IMR-90 (cell line): Measurements from ENCODE around the gene DCC. TPM values are rescaled to one million over a fixed set of nuclear protein-coding genes. Genes with fewer than 3 reads are reported as not detected.

Source experiments
- ATAC-seq: fragments of 200-7000 bp; cut with Tn5 transposase; 2 replicates; pipeline ENCODE4 v1.9.1; 2020; ENCODE audit warnings: low read depth, mild to moderate bottlenecking, moderate library complexity
- BruUV-seq: library from RNA; stranded (reverse); fragments of 400-500 nt; replicated peaks from 2 replicates; lab custom pipeline; 2021; lab: Mats Ljungman, UMichigan
- CTCF ChIA-PET: fragments of 300-600 bp; formaldehyde crosslinking; extraction: SDS; loops from one replicate; lab custom pipeline; 2021; ENCODE audit warnings: antibody characterized with exemption; lab: Yijun Ruan, JAX
- POLR2A ChIA-PET: fragments of 300-600 bp; sonication (Branson Sonifier 250); formaldehyde crosslinking; loops from one replicate; lab custom pipeline; 2022; ENCODE audit warnings: antibody characterized with exemption; ENCODE audit not compliant: unreplicated experiment; lab: Charles Lee
- DNase-seq: peaks from one replicate; pipeline ENCODE4 v3.0.0; 2013
- H2AFZ ChIP-seq: replicated peaks from 2 replicates; pipeline ENCODE3; 2013; ENCODE audit warnings: low read length, mild to moderate bottlenecking; ENCODE audit not compliant: poor library complexity
- H2AK5ac ChIP-seq: 2 replicates; pipeline ENCODE4 v1.6.1; 2013; ENCODE audit warnings: low read depth, low read length, inconsistent platforms
- H2AK9ac ChIP-seq: replicated peaks from 2 replicates; pipeline ENCODE3; 2013; ENCODE audit warnings: mild to moderate bottlenecking, low read depth, low read length, moderate library complexity; ENCODE audit not compliant: poor library complexity
- H2BK120ac ChIP-seq: 2 replicates; pipeline ENCODE4 v1.6.1; 2013; ENCODE audit warnings: low read depth, low read length, inconsistent platforms
- H2BK15ac ChIP-seq: 3 replicates; pipeline ENCODE4 v1.6.1; 2013; ENCODE audit warnings: low read depth, low read length, inconsistent platforms
- H2BK20ac ChIP-seq: 2 replicates; pipeline ENCODE4 v1.6.1; 2013; ENCODE audit warnings: low read depth, mild to moderate bottlenecking, inconsistent platforms, low read length, moderate library complexity
- H2BK5ac ChIP-seq: 2 replicates; pipeline ENCODE4 v1.6.1; 2013; ENCODE audit warnings: mild to moderate bottlenecking, low read depth, low read length, inconsistent platforms; ENCODE audit not compliant: poor library complexity, severe bottlenecking
- H3K14ac ChIP-seq: replicated peaks from 2 replicates; pipeline ENCODE4 v1.6.1; 2013; ENCODE audit warnings: low read depth, low read length, inconsistent platforms
- H3K18ac ChIP-seq: 2 replicates; pipeline ENCODE4 v1.6.1; 2013; ENCODE audit warnings: low read depth, low read length, control low read depth
- H3K23ac ChIP-seq: 2 replicates; pipeline ENCODE4 v1.6.1; 2013; ENCODE audit warnings: low read depth, low read length, inconsistent platforms
- H3K27ac ChIP-seq: 2 replicates; pipeline ENCODE4 v1.5.1; 2013; ENCODE audit warnings: mild to moderate bottlenecking, control low read depth, low read length; ENCODE audit not compliant: insufficient read depth
- H3K27me3 ChIP-seq: 2 replicates; pipeline ENCODE4 v1.6.1; 2013; ENCODE audit warnings: low read length; ENCODE audit not compliant: control insufficient read depth, insufficient read depth
- H3K36me3 ChIP-seq: 2 replicates; pipeline ENCODE4 v1.6.1; 2013; ENCODE audit warnings: low read length, mixed read lengths; ENCODE audit not compliant: control insufficient read depth, insufficient read depth
- H3K4ac ChIP-seq: 2 replicates; pipeline ENCODE4 v1.6.1; 2013; ENCODE audit warnings: low read depth, low read length, inconsistent platforms
- H3K4me1 ChIP-seq: 2 replicates; pipeline ENCODE4 v1.6.1; 2013; ENCODE audit warnings: low read length, mixed read lengths; ENCODE audit not compliant: control insufficient read depth, insufficient read depth
- H3K4me2 ChIP-seq: 2 replicates; pipeline ENCODE4 v1.6.1; 2013; ENCODE audit warnings: low read depth, mild to moderate bottlenecking, control low read depth, low read length, moderate library complexity
- H3K4me3 ChIP-seq: 2 replicates; pipeline ENCODE4 v1.5.1; 2013; ENCODE audit warnings: low read depth, mild to moderate bottlenecking, control low read depth, low read length, moderate library complexity; ENCODE audit not compliant: insufficient read depth
- H3K56ac ChIP-seq: 2 replicates; pipeline ENCODE4 v1.6.1; 2013; ENCODE audit warnings: low read length, inconsistent platforms; ENCODE audit not compliant: insufficient read depth; ENCODE audit errors: extremely low read depth
- H3K79me1 ChIP-seq, 2 experiments: 2 replicates each; pipeline ENCODE4 v1.6.1; 2013; ENCODE audit warnings: low read length in 2 of 2, inconsistent platforms in 1 of 2, low read depth in 1 of 2
- H3K9ac ChIP-seq: 2 replicates; pipeline ENCODE4 v1.6.1; 2013; ENCODE audit warnings: low read depth, low read length, control low read depth
- H3K9me1 ChIP-seq: 2 replicates; pipeline ENCODE4 v1.6.1; 2013; ENCODE audit warnings: low read length, inconsistent platforms; ENCODE audit not compliant: insufficient read depth
- H3K9me3 ChIP-seq: 2 replicates; pipeline ENCODE4 v1.6.1; 2013; ENCODE audit warnings: low read length; ENCODE audit not compliant: control insufficient read depth, insufficient read depth
- H4K20me1 ChIP-seq: 2 replicates; pipeline ENCODE4 v1.6.1; 2013; ENCODE audit warnings: low read length, inconsistent platforms; ENCODE audit not compliant: insufficient read depth
- H4K5ac ChIP-seq: 2 replicates; pipeline ENCODE4 v1.6.1; 2013; ENCODE audit warnings: mild to moderate bottlenecking, low read depth, low read length, control low read depth
- H4K8ac ChIP-seq, 2 experiments: 2 replicates each; pipeline ENCODE4 v1.6.1; 2013; ENCODE audit warnings: low read depth in 2 of 2, low read length in 2 of 2, control low read depth in 1 of 2, inconsistent platforms in 1 of 2
- H4K91ac ChIP-seq: 2 replicates; pipeline ENCODE4 v1.6.1; 2013; ENCODE audit warnings: low read depth, low read length, inconsistent platforms; ENCODE audit not compliant: insufficient read depth
- BHLHE40 ChIP-seq: fragments of 150-350 bp; IDR thresholded peaks from 2 replicates; pipeline ENCODE4 v1.6.1; 2016; ENCODE audit warnings: mild to moderate bottlenecking, low read depth, low read length
- CEBPB ChIP-seq: IDR thresholded peaks from 2 replicates; pipeline ENCODE4 v1.6.1; 2012; ENCODE audit warnings: low read depth, low read length, improper control_type of control experiment
- CHD1 ChIP-seq: IDR thresholded peaks from 2 replicates; pipeline ENCODE4 v1.6.1; 2012; ENCODE audit warnings: low read depth, low read length, improper control_type of control experiment
- ELK1 ChIP-seq: fragments of 150-350 bp; IDR thresholded peaks from 2 replicates; pipeline ENCODE4 v1.6.1; 2016; ENCODE audit warnings: low read depth, mild to moderate bottlenecking, low read length, moderate library complexity, borderline replicate concordance
- FOS ChIP-seq: fragments of 150-350 bp; IDR thresholded peaks from 2 replicates; pipeline ENCODE4 v1.6.1; 2016; ENCODE audit warnings: low read depth, low read length
- MXI1 ChIP-seq: IDR thresholded peaks from 2 replicates; pipeline ENCODE4 v1.6.1; 2012; ENCODE audit warnings: low read depth, mild to moderate bottlenecking, low read length, moderate library complexity, borderline replicate concordance
- POLR2A ChIP-seq: IDR thresholded peaks from 2 replicates; pipeline ENCODE4 v1.6.1; 2012; ENCODE audit warnings: mild to moderate bottlenecking, low read depth, low read length
- SMC3 ChIP-seq: fragments of 150-350 bp; IDR thresholded peaks from 2 replicates; pipeline ENCODE4 v1.6.1; 2016; ENCODE audit warnings: low read depth, mild to moderate bottlenecking, antibody characterized with exemption, low read length, moderate library complexity
- WGBS, 2 experiments: methylation state at CpG; one replicate each; pipeline versions ENCODE4 v1.1.5 to v1.1.7; 2013; ENCODE audit warnings: missing lambda C conversion rate in 2 of 2; ENCODE audit not compliant: insufficient read length in 1 of 2; ENCODE audit errors: extremely low coverage in 2 of 2; 5-methylcytosine and 5-hydroxymethylcytosine counted together
- dilution Hi-C: fragments of 300-500 bp; cut with HindIII; formaldehyde crosslinking; loops from one replicate; pipeline ENCODE4 v1.14.3; 2018; ENCODE audit warnings: low sequenced_read_pairs; ENCODE audit not compliant: unreplicated experiment
- in situ Hi-C: fragments of 300-500 bp; cut with MboI; formaldehyde crosslinking; loops from 3 replicates; pipeline ENCODE4 v1.14.3; 2019; ENCODE audit warnings: low sequenced_read_pairs, inconsistent platforms, mixed read lengths
- intact Hi-C: fragments of 100-400 bp; cut with micrococcal nuclease; formaldehyde crosslinking; loops from 2 replicates; pipeline ENCODE4 v1.10.0; 2022
- polyA plus RNA-seq, 3 experiments: library from polyadenylated mRNA; depleted of rRNA; stranded (reverse); fragments of >200 nt; gene quantifications; 2 replicates each; pipeline ENCODE4 v1.2.3, GENCODE V29; 2012; ENCODE audit warnings: low replicate concordance in 1 of 3
- total RNA-seq: library from RNA; depleted of rRNA; stranded (reverse); fragments of >200 nt; gene quantifications from 2 replicates; pipeline ENCODE4 v1.2.3, GENCODE V29; 2012

The DCC gene
- total and polyA plus RNA-seq, 2 of the 4 experiments (the other 2 are of a cell fraction): 0.31 to 0.54 TPM

- intact Hi-C loops (no loop called here), dilution Hi-C loops (no loop called here), in situ Hi-C loops (no loop called here)
- H3K4me2 ChIP-seq: no peak overlapping the region
- CTCF ChIA-PET: interaction anchor here (0.6 kb wide), 1 partner anchor 1352 kb away, joined by 3 read pairs; no protein-coding TSS in a partner anchor
- H2BK5ac ChIP-seq: no peak overlapping the region
- H2AK5ac ChIP-seq: no peak overlapping the region
- no peak overlapping the region for H4K8ac ChIP-seq
- H3K14ac ChIP-seq: no peak overlapping the region
- no peak overlapping the region for H2AK9ac ChIP-seq
- ATAC-seq (no peak), DNase-seq (no peak)
- no peak overlapping the region for H3K9ac ChIP-seq
- no peaks in the 10 kb centered on the region for H3K36me3 ChIP-seq
- no peak overlapping the region for H4K5ac ChIP-seq
- no peak overlapping the region for H3K4ac ChIP-seq
- no peaks in the 10 kb centered on the region for H3K9me1 ChIP-seq
- no peak overlapping the region for H2AFZ ChIP-seq
- H2BK120ac ChIP-seq: no peak overlapping the region
- H3K27me3 ChIP-seq: no peaks in the 10 kb centered on the region
- WGBS, 2 experiments: no CpG with 5 or more reads among the region's 3 CpGs
- TF ChIP-seq SMC3 (no peak), MXI1 (no peak), POLR2A (no peak), CHD1 (no peak), BHLHE40 (no peak), CEBPB (no peak), ELK1 (no peak), FOS (no peak)
- H3K56ac ChIP-seq: no peak overlapping the region
- H3K79me1 ChIP-seq: no peaks in the 10 kb centered on the region
- no peak overlapping the region for H3K18ac ChIP-seq
- H3K23ac ChIP-seq: no peak overlapping the region
- no peaks in the 10 kb centered on the region for H4K20me1 ChIP-seq
- no peak overlapping the region for H4K91ac ChIP-seq
- no peak overlapping the region for H3K27ac ChIP-seq
- peaks cover 4% of the 10 kb centered on the region; the same call in 1 of the 2 replicates for H3K9me3 ChIP-seq
- POLR2A ChIA-PET: no interaction called here
- no peak overlapping the region for H2BK15ac ChIP-seq
- H2BK20ac ChIP-seq: no peak overlapping the region
- BruUV-seq: no TSS peak
- H3K4me3 ChIP-seq: no peak overlapping the region
- no peaks in the 10 kb centered on the region for H3K4me1 ChIP-seq
Observed at GRCh38 chr18:52894801-52895200, 554.8 kb downstream of the DCC start.
